Uterus (tissue), 4 donors: Measurements from ENCODE around the gene E2F4. TPM values are rescaled to one million over a fixed set of nuclear protein-coding genes. Genes with fewer than 3 reads are reported as not detected.

Experiments used
- DNase-seq, 2 donors: peaks; one replicate each; pipeline ENCODE4 v3.0.0-alpha.2; 2019 to 2020
- H3K27ac ChIP-seq, 2 donors: fragments of 200-600 bp; sonication (generic); 1 replicate in 1 of 2; 2 replicates in 1 of 2; pipeline ENCODE4 v1.5.1; 2016 to 2018
- H3K27me3 ChIP-seq, 2 donors: fragments of 200-600 bp; sonication (generic); one replicate each; pipeline ENCODE4 v1.5.1; 2018 to 2019; ENCODE audit warnings: control low read depth in 1 of 2
- H3K36me3 ChIP-seq, 2 donors: fragments of 200-600 bp; sonication (generic); one replicate each; pipeline ENCODE4 v1.5.1; 2019; ENCODE audit warnings: control low read depth in 1 of 2
- H3K4me1 ChIP-seq, 2 donors: fragments of 200-600 bp; sonication (generic); one replicate each; pipeline ENCODE4 v1.5.1; 2018 to 2019; ENCODE audit warnings: control low read depth in 1 of 2
- H3K4me3 ChIP-seq, 2 donors: fragments of 200-600 bp; sonication (generic); 1 replicate in 1 of 2; 2 replicates in 1 of 2; pipeline ENCODE4 v1.5.1; 2018 to 2019; ENCODE audit warnings: mild to moderate bottlenecking in 1 of 2
- H3K9me3 ChIP-seq, 2 donors: fragments of 200-600 bp; sonication (generic); one replicate each; pipeline ENCODE4 v1.5.1; 2019; ENCODE audit warnings: control low read depth in 1 of 2
- POLR2A ChIP-seq, 2 donors: fragments of 450-650 bp; IDR thresholded peaks; one replicate each; pipeline ENCODE4 v1.6.1; 2016; ENCODE audit warnings: antibody characterized with exemption in 2 of 2, mild to moderate bottlenecking in 1 of 2, moderate library complexity in 1 of 2
- intact Hi-C: fragments of 100-400 bp; cut with DNase I; formaldehyde crosslinking; loops from one replicate; pipeline ENCODE4 v1.15.1; 2023; ENCODE audit warnings: low total_unique reads
- total RNA-seq, 4 donors: library from RNA; depleted of rRNA in 3 of 4; stranded (reverse); fragments of >200 nt in 3 of 4; gene quantifications; one replicate each; pipeline versions ENCODE4 v1.1.0 to v1.2.4, GENCODE V29; 2014 to 2023
- TF ChIP-seq, protein P1 (sequence below), 4 experiments: fragments of 200-600 bp in 2 of 4; fragments of 450-650 bp in 2 of 4; sonication (generic) in 2 of 4; IDR thresholded peaks; one replicate each; pipeline ENCODE4 v1.5.1; 2016 to 2019; ENCODE audit warnings: antibody characterized with exemption in 4 of 4, mild to moderate bottlenecking in 2 of 4, moderate library complexity in 1 of 4
- donor health status: DM: yes; HTN: yes; CAD: no.

Gene E2F4
- total RNA-seq, 4 donors from 2014 or later, result 49.2 to 294 (median 77.1) TPM

DNA sequence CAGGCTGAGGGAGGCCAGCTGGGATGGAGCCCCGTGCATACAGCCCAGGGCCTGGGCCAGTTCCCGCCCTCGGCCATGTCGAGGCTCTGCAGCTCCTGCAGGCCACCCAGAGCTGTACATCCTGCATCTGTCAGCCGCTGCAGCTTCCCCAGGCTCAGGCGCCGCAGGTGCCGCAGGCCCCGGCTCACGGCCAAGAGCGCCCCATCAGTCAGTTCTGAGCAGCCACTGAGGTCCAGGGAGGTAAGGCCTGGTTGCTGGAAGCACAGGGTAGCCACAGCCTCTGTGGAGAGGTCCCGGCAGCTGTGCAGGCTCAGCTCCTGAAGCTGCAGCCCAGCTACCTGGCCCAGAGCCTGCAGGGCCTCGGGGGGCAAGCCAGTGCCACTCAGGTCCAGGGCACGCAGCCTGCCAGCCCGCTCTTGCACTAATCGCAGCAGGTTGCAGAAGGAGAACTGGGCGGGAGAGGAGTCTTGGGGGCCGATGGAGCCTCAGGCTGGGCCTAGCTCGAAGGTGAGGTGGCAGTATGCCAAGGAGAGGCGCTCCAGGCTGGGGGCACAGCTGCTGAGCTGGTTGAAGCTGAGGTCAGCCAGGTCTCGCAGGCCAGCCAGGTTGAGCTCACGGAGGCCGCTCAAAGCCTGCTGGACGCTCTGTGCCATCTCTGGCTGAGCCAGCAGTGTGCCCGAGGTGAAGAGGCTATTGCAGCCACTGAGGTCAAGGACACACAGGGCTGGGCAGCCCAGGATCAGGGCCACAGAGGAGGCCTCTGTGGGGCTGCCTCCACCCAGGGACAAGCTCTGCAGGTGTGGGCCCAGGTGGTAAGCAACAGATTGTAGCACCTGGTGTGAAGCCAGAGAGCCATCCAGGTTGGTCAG lies 18.3 kb downstream of the E2F4 start:
- no peak for TF ChIP-seq POLR2A (IDR thresholded peaks at IDR 0.05)
- TF ChIP-seq, protein P1, sequence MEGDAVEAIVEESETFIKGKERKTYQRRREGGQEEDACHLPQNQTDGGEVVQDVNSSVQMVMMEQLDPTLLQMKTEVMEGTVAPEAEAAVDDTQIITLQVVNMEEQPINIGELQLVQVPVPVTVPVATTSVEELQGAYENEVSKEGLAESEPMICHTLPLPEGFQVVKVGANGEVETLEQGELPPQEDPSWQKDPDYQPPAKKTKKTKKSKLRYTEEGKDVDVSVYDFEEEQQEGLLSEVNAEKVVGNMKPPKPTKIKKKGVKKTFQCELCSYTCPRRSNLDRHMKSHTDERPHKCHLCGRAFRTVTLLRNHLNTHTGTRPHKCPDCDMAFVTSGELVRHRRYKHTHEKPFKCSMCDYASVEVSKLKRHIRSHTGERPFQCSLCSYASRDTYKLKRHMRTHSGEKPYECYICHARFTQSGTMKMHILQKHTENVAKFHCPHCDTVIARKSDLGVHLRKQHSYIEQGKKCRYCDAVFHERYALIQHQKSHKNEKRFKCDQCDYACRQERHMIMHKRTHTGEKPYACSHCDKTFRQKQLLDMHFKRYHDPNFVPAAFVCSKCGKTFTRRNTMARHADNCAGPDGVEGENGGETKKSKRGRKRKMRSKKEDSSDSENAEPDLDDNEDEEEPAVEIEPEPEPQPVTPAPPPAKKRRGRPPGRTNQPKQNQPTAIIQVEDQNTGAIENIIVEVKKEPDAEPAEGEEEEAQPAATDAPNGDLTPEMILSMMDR (IDR thresholded peaks at IDR 0.05), result no peak
- Histone ChIP-seq H3K4me1 (no peaks in the 10 kb centered on the region), H3K27ac (no peak overlapping the region), H3K27me3 (no peaks in the 10 kb centered on the region), H3K9me3 (no peaks in the 10 kb centered on the region), H3K36me3 (no peaks in the 10 kb centered on the region), H3K4me3 (no peak overlapping the region)
- intact Hi-C loops, result no loop called here
- DNase-seq, result no peak

DNA sequence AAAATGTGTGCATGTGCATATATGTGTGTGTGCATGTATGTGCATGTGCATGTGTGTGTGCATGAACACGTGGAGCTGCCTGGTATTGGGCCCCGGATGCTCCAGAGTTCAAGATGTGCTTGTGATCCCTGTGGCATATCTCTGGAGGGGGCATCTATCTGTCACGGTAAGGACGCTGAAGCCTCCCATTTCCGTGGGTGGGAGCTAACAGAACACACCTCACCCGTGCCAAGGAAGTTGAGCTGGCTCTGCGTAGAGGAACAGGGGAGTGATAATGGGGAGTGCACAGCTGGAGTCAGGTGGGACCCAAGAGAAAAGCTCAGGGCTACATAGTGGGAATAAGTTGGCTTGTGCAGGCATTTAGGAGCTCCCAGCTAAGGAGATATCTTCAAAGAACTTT lies 19.7 kb downstream of the E2F4 start:
- H3K4me1 ChIP-seq, result no peaks in the 10 kb centered on the region
- no peak for DNase-seq
- intact Hi-C loops, result no loop called here

DNA sequence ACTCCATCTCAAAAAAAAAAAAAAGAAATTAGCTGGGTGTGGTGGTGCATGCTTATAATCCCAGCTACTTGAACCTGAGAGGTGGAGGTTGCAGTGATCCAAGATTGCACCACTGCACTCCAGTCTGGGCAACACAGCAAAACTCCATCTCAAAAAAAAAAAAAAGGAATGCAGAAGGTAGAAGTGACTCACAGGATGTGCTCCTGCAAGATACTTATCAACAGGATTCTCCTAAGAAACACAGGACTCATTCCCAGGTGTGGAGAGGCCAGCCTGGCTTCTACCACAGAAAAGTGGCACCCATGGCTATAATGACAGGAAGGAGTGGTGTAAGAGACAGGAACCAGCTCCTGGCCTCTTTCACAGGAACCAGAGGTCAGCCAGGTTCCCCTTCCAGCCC lies 20.8 kb downstream of the E2F4 start:
- intact Hi-C loops, result no loop called here
- H3K4me3 ChIP-seq, result no peak overlapping the region
- H3K36me3 ChIP-seq, result no peaks in the 10 kb centered on the region
- H3K27me3 ChIP-seq, result no peaks in the 10 kb centered on the region
- TF ChIP-seq, protein P1 (IDR thresholded peaks at IDR 0.05), result no peak
- TF ChIP-seq POLR2A (IDR thresholded peaks at IDR 0.05), result no peak
- H3K9me3 ChIP-seq, result no peaks in the 10 kb centered on the region
- DNase-seq, result no peak
- no peaks in the 10 kb centered on the region for H3K4me1 ChIP-seq
- H3K27ac ChIP-seq, result no peak overlapping the region

More for the DNA sequence above, 19.7 kb downstream of the E2F4 start:
- Histone ChIP-seq H3K4me3 (no peak overlapping the region), H3K9me3 (no peaks in the 10 kb centered on the region), H3K27me3 (no peaks in the 10 kb centered on the region), H3K27ac (no peak overlapping the region), H3K36me3 (no peaks in the 10 kb centered on the region)
- TF ChIP-seq POLR2A (IDR thresholded peaks at IDR 0.05), result no peak
- TF ChIP-seq, protein P1 (IDR thresholded peaks at IDR 0.05), result no peak

DNA sequence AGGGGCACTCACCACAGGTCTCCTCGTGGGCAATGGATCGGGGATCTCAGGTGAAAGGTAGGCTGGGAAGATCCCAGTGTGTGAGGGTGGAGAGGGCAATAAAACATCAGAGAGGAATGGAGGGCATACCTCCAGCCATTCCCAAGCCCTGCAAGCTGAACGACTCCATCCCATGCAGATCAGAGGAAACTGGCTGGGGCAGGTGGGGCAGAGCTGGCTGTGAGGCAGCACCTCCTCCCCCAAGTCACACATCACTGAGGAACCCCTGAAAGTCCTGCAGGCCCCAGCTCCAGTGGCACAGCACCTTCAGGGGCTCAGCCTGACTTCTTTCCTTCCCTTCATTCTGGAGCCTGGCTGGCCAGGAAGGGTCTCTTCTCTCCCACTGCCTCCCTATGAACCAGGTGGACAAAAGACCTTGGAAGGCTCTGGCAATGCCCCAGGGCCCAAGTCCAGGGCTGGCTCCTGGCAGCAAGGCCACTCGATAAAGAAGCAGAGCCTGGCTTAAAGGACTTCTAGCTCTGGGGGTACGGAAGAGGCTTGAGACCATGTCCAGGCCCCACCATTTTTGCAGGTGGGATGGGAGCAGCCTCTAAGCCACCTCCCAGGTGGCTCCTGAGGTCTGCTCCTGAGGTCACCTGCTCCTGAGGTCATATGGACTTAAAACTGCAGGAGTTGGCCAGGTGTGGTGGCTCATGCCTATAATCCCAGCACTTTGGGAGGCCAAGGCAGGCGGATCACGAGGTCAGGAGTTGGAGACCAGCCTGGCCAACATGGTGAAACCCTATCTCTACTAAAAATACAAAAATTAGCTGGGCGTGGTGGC lies 21.5 kb downstream of the E2F4 start:
- Histone ChIP-seq H3K4me3 (no peak overlapping the region), H3K4me1 (no peaks in the 10 kb centered on the region), H3K36me3 (no peaks in the 10 kb centered on the region), H3K9me3 (no peaks in the 10 kb centered on the region), H3K27me3 (no peaks in the 10 kb centered on the region), H3K27ac (no peak overlapping the region)
- DNase-seq, result no peak
- intact Hi-C loops, result no loop called here
- TF ChIP-seq POLR2A (IDR thresholded peaks at IDR 0.05), result no peak
- TF ChIP-seq, protein P1 (IDR thresholded peaks at IDR 0.05), result no peak

DNA sequence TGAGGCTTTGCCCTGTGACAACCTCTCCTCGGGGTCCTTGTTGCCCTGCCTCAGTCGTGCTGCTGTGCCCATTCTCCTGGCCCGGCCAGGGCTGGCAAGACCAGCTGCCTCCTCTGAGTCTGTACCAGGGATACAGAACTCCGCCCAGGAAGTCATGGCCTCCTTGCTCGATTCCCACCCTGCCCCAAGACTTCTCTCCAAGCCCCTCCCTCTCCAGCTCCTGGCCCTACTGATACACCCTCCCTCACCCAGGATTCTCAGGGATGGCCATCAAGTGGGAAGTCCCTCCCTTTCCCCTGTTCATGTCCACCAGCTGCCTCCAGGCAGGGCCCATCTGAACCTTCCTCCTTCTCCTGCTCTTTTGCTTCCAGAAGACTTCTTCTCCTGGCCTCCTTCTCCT lies 23.8 kb downstream of the E2F4 start:
- DNase-seq, result no peak
- Histone ChIP-seq H3K27me3 (no peaks in the 10 kb centered on the region), H3K4me3 (no peak overlapping the region), H3K4me1 (no peaks in the 10 kb centered on the region), H3K36me3 (no peaks in the 10 kb centered on the region), H3K9me3 (no peaks in the 10 kb centered on the region), H3K27ac (no peak overlapping the region)
- TF ChIP-seq, protein P1 (IDR thresholded peaks at IDR 0.05), result no peak
- no peak for TF ChIP-seq POLR2A (IDR thresholded peaks at IDR 0.05)
- intact Hi-C loops, result no loop called here
